ENCODE data around the gene ATAD1.

GRCh38 chr10:87760195-87760905, 57.7 kb downstream of the ATAD1 start:
- TF ChIP-seq GABPA (tag; conservative IDR thresholded peaks at IDR 0.05; ENCODE audit: low read depth) (no peak), CTCF (IDR thresholded peaks at IDR 0.05 in 2 of 3, conservative IDR thresholded peaks at IDR 0.05 in 1 of 3; ENCODE audit: insufficient read depth in 2 of 3, low read depth in 1 of 3, low read length in 3 of 3) (no peak)
